SK-N-SH (cell line): ENCODE measurements around the gene LMOD3.

Experiments
- CHD2 ChIP-seq: fragments of 150-350 bp; IDR thresholded peaks from 2 replicates; pipeline ENCODE4 v1.6.1; 2018; ENCODE audit warnings: low read length; ENCODE audit not compliant: partially characterized antibody
- CTCF ChIP-seq: fragments of 200-600 bp; sonication (generic); IDR thresholded peaks from 2 replicates; pipeline ENCODE4 v1.6.1; 2017; ENCODE audit warnings: antibody characterized with exemption, mild to moderate bottlenecking, moderate library complexity
- EP300 ChIP-seq, 2 experiments: IDR thresholded peaks; 2 replicates each; pipeline versions ENCODE4 v1.4.0 to v1.6.1; 2012; ENCODE audit warnings: borderline replicate concordance in 1 of 2, low read depth in 1 of 2, low read length in 1 of 2
- FOSL2 ChIP-seq: IDR thresholded peaks from 2 replicates; pipeline ENCODE4 v1.4.0; 2012; ENCODE audit warnings: low read depth, mild to moderate bottlenecking, moderate library complexity, borderline replicate concordance
- MAX ChIP-seq: IDR thresholded peaks from 2 replicates; pipeline ENCODE4 v1.4.0; 2012; ENCODE audit warnings: low read depth
- MEF2A ChIP-seq: IDR thresholded peaks from 2 replicates; pipeline ENCODE4 v1.4.0; 2012; ENCODE audit warnings: low read depth, borderline replicate concordance
- NFIC ChIP-seq: IDR thresholded peaks from 2 replicates; pipeline ENCODE4 v1.4.0; 2012; ENCODE audit warnings: borderline replicate concordance
- NRF1 ChIP-seq: IDR thresholded peaks from 2 replicates; pipeline ENCODE4 v1.6.1; 2012; ENCODE audit warnings: low read depth, mild to moderate bottlenecking, low read length
- PBX3 ChIP-seq: IDR thresholded peaks from 2 replicates; pipeline ENCODE4; 2012
- POLR2AphosphoS5 ChIP-seq: IDR thresholded peaks from 2 replicates; pipeline ENCODE4 v1.6.1; 2012; ENCODE audit warnings: low read depth, low read length
- RAD21 ChIP-seq: IDR thresholded peaks from 2 replicates; pipeline ENCODE4 v1.6.1; 2012; ENCODE audit warnings: mild to moderate bottlenecking, low read length
- RXRA ChIP-seq: IDR thresholded peaks from 2 replicates; pipeline ENCODE4 v1.4.0; 2012; ENCODE audit warnings: low read depth, mild to moderate bottlenecking, borderline replicate concordance
- TAF1 ChIP-seq: IDR thresholded peaks from 2 replicates; pipeline ENCODE4 v1.6.1; 2012; ENCODE audit warnings: low read depth, mild to moderate bottlenecking, low read length, moderate library complexity, borderline replicate concordance
- ZBTB33 ChIP-seq: IDR thresholded peaks from 2 replicates; pipeline ENCODE4 v1.4.0; 2012; ENCODE audit warnings: low read depth, borderline replicate concordance

GRCh38 chr3:69059688-69060087 is 62.7 kb downstream of the LMOD3 start:
- no peak for TF ChIP-seq CTCF
- TF ChIP-seq CHD2: no peak
- TF ChIP-seq NFIC: no peak
- no peak for TF ChIP-seq PBX3
- no peak for TF ChIP-seq RAD21
- no peak for TF ChIP-seq FOSL2
- no peak for TF ChIP-seq TAF1
- no peak for TF ChIP-seq NRF1
- TF ChIP-seq MAX: no peak
- no peak for TF ChIP-seq POLR2AphosphoS5
- no peak for TF ChIP-seq MEF2A
- no peak for TF ChIP-seq RXRA
- TF ChIP-seq EP300 (IDR thresholded peaks at IDR 0.05; ENCODE audit: borderline replicate concordance in 1 of 2, low read depth in 1 of 2, low read length in 1 of 2): no peak
- TF ChIP-seq ZBTB33: no peak
